ENCODE results near the gene CATSPERD.

DNA sequence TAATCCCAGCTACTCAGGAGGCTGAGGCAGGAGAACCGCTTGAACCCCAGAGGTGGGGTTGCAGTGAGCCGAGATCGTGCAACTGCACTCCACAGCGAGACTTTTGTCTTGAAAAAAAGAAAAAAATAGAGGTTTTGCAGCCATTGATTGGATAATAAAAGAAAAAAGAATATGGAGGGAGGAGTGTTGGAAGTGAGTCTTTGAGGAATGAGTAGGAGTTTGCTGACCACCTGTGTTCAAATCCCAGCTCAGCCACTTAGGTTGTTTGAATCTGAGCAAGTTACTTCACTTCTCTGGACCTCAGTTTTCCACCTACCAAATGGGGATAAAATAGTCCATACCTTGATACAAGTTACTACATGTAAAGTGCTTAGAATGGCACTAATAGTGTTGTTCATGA, 90.7 kb downstream of the CATSPERD start:
- TF ChIP-seq, protein P1, sequence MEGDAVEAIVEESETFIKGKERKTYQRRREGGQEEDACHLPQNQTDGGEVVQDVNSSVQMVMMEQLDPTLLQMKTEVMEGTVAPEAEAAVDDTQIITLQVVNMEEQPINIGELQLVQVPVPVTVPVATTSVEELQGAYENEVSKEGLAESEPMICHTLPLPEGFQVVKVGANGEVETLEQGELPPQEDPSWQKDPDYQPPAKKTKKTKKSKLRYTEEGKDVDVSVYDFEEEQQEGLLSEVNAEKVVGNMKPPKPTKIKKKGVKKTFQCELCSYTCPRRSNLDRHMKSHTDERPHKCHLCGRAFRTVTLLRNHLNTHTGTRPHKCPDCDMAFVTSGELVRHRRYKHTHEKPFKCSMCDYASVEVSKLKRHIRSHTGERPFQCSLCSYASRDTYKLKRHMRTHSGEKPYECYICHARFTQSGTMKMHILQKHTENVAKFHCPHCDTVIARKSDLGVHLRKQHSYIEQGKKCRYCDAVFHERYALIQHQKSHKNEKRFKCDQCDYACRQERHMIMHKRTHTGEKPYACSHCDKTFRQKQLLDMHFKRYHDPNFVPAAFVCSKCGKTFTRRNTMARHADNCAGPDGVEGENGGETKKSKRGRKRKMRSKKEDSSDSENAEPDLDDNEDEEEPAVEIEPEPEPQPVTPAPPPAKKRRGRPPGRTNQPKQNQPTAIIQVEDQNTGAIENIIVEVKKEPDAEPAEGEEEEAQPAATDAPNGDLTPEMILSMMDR (IDR thresholded peaks at IDR 0.05) = no peak
- TF ChIP-seq POLR2A (IDR thresholded peaks at IDR 0.05) (no peak), EP300 (IDR thresholded peaks at IDR 0.05) (no peak)

All from ovary (tissue), 3 donors.